NCI-H1417 treated with DMSO at 0.1 percent for 48 hours (cell line): Measurements from ENCODE around the gene ITIH5.
"Not testable (repeated sequence)": the region's sequence is repeated elsewhere in the genome, so short reads cannot be mapped to it uniquely, and the experiment has no call there.

ENCODE experiments used
- DNase-seq: peaks from one replicate; lab custom pipeline; 2025; lab: John Stamatoyannopoulos, UW

The ITIH5 gene

GRCh38 chr10:7687228-7687907 lies 20.6 kb upstream of the ITIH5 start:
- peak; percentile 39 for DNase-seq

DNA sequence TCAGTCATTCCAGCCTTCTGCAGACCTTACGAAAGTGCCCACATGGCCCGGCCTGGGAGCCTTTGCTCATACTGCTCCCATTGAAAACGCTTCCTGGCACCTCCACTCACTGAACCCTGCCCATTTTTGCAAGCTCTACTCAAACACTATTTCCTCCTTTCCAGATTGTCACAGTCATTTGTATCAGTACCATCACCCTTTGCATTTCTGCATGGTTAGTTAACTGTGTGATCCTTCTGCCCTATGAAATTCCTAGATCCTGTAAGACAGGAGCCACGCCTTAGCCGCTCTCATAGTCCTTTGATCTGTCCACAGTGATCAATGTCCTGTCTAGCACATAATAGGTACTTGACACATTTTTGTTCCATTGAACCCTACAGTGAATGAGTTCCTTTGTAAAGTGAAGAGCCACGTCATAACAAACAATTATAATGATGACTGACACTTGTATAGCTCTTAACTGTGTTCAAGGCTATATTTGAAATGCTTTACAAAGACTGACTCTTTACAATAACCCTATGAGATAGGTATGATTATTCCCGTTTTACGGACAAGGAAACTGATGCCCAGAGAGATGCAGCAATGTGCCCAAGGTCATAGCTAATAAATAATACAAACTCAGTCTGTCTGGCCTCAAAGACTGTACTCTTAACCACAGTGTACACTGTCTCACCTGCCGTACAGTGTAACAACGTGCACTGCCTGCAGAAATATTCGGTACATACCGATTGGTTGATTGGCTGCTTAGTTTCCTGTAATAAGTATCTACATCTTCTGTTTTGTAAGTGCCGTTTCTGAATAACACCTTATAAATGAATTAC lies 19.8 kb upstream of the ITIH5 start:
- DNase-seq = peak; percentile 51

DNA sequence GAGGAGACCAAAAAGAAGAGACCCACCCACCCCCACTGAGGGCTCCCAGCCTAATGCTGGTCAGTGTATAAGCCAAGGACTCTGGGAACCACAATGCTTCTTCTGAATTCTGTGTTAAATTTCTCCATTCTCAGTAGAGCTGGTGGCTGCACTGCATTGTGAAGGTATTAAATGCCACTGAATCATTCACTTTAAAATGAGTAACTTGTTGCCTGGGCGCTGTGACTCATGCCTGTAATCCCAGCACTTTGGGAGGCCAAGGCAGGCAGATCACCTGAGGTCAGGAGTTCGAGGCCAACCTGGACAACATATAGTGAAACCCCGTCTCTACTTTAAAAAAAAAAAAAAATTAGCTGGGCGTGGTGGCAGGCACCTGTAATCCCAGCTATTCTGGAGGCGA lies 13.3 kb upstream of the ITIH5 start:
- DNase-seq = not testable (repeated sequence)

GRCh38 chr10:7679256-7679655 lies 12.5 kb upstream of the ITIH5 start:
- no peak for DNase-seq

- no peak for DNase-seq
These were observed 5.8 kb upstream of the ITIH5 start for GRCh38 chr10:7672341-7673134.

- DNase-seq = no peak
These were observed 3.4 kb upstream of the ITIH5 start for GRCh38 chr10:7670157-7670556.

- DNase-seq = no peak
These were observed 736 bp upstream of the ITIH5 start for GRCh38 chr10:7667262-7668141.

DNA sequence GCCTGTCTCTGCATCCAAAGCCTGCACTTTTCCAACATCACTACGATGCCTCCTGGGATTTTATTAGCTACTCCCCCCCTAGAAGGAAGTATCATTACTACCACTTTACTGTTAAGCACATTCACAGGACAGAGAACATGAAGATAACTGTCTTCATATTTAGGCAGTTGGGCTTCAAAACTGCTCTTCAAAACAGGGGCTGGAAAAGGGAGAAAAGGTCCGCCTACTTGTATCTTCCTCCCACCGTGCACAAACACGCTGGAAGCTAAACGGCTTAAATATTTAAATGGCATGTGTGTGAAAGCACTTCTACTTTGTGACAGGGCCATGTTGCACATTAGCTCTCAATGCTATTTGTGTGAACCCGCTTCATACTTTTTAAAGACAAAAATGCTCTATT lies 999 bp downstream of the ITIH5 start:
- no peak for DNase-seq

DNA sequence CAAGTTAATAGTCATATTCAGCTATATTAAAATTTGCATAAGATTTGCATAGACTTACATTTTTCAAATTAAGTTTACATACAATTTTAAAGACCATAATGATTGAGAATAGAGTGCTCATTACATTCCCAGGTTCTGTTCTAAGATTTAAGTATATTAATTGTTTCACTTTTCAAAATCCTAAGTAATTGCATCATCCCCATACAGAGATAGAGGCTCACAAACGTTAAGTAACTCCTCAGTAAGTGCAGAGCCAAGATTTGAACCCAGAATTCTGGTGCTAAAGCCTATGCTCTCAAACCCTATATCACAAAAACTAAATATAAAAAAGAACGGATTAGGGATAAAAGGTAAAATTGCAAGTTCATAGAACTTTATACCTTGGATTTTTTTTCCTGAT lies 2.1 kb downstream of the ITIH5 start:
- DNase-seq = no peak

DNA sequence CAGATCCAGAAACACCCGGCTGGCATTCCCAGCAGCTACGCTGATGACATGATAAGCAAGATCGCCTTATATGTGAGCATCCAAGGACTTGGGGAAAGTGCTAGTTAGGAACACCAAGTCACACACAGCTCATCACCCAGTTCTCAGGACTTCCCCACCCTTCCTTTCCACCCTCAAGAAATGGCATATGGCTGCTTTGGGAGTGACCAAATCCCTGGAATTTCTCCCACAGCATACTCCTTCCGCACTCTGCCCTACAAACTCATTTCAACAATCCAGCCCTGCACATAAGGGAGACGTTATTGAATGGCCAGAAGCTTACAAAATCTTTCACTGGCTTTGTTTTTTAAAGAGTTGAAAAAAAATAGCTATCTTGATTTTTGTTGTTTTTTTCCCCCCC lies 4.2 kb downstream of the ITIH5 start:
- no peak for DNase-seq

- DNase-seq = no peak
These were observed 7.2 kb downstream of the ITIH5 start for GRCh38 chr10:7659560-7659959.

DNA sequence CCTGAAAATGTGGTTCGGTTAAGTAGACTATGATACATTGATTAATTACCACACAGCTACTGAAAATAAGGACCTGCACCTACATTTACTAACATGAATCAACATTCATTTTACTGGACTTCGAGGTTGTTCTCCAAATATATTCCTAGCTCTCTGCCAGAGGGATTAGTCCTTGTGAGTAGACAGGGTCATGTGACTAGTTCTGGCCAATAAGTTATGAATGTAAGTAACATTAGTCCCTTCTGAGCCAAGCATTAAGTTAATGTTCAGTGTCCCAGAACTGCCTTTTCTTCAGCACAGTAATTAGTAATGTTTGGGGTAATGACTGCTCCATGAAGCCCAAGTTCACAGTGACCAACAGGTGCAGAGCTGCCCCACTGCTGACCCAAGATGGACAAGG lies 9.2 kb downstream of the ITIH5 start:
- DNase-seq = no peak

- DNase-seq = not testable (repeated sequence)
These were observed 9.7 kb downstream of the ITIH5 start for GRCh38 chr10:7657079-7657478.

DNA sequence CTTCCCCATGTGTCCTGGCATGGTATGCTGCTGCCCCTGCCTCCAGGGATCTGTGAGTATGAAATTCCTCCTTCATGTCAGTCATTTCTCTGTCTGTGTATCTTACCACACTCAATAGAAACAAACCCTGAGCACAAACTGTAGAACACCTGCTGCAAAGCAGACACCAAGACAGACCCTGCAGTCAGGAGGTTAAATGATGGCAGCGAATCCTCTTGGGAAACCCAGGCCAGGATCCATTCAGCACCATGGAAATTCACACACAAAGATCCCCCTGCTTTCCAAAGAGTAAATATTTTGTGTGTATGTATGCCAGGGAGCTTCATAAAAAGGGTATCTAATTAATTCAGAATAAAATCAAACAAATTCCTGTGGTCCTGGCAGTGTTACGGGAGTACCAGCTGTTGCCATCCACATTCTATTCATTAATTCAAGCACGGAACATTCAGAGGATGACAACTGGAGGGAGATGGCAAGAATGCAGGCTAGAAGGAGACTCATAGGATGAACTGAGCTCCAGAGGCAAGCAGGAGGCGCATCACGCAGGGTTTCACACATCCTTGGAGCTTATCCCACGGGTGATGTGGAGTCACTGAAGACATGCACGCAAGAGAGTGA lies 14.8 kb downstream of the ITIH5 start:
- DNase-seq = no peak

DNA sequence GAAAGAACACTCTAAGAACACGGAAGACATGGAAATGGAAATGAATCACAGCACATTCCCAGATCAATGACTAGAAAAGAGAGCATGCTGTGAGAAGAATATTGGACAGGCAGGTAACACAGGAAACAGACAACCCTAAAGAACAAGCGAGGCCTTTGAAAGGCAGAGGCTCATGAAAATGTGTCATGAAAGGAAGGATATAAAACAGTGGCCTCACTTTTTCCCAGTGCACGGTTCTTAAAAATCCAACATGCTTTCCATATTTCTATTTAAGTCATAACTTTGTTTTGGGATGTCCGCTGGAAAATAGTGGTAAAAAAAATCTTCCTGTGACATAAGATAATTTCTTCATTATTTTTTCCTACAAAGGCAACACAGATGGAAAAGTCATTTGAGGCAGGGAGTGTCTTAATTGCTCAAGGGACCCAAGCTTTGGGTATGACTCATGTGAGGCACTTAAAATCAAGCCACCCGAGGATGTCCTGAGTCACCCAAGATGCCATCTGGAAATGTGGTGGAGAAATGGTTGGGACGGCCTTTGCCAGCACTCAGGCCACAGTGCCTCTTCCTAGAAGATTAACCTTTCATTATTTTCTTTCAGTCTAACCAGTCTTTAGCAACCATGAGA lies 17.0 kb downstream of the ITIH5 start:
- DNase-seq = no peak

DNA sequence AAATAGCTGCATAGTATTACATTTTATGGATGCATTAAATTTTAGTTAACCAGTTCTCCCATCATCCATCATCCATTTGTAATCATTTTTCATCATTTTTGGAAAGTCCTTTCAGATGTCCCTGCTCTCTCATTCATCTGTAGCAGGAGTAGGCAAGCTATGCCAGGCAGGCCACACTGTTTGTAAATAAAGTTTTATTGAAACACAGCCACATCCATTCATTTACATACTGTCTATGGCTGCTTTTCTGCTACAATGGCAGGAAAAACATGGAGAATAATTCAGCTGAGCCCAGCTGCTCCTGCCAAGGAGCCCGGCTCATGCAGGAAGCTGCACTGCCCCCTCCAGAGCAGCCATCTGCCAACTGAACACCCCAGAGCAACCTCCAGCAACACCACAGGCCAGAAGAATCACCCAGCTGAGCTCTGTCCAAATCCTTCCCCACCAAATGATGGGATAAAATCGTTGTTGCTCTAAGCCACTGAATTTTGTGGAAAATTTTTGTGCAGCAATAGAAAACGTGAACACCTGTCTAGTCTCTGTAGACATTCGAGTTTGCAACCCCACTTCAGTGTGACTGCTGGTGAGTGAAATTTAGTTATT lies 19.6 kb downstream of the ITIH5 start:
- no peak for DNase-seq

DNA sequence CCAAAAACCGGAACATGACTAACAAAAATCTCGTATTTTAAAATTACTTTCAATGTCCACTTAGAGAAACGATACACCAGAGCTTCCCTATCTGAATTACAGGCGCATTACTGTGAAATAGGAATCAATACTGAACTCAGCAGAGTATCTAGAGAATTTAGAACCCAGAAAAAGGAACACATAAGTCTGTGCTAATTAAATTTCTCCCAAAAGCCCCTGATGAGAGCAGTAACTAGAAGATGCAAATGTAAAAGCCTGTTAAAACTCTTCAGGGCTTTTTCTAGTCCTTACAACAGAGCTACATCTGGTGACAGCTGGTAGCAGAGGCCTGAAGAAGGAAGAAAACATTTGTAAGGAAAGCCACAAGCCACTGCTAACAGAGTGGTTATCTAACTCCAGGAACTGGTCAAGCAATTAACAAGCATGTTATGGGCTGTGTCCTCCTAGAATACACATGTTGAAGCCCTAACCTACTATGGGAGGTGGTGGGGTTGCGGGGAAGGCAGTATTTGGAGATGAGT lies 24.2 kb downstream of the ITIH5 start:
- DNase-seq = no peak

- no peak for DNase-seq
These were observed 31.2 kb downstream of the ITIH5 start for GRCh38 chr10:7635408-7636125.

GRCh38 chr10:7634142-7634894 lies 32.4 kb downstream of the ITIH5 start:
- no peak for DNase-seq
